K562 (cell line): ENCODE results near the gene SCTR. TPM values are rescaled to one million over a fixed set of nuclear protein-coding genes. Genes with fewer than 3 reads are reported as not detected.

ENCODE experiments used
- ATAC-seq: fragments of 200-7000 bp; cut with Tn5 transposase; 3 replicates; pipeline ENCODE4 v1.9.1; 2020; ENCODE audit warnings: moderate library complexity
- BruUV-seq: library from RNA; stranded (reverse); fragments of 400-500 nt; replicated peaks from 2 replicates; lab custom pipeline; 2021; lab: Mats Ljungman, UMichigan
- CTCF ChIA-PET: fragments of 300-600 bp; formaldehyde crosslinking; extraction: SDS; loops from one replicate; lab custom pipeline; 2021; ENCODE audit warnings: low intra/inter-chr PET ratio; lab: Yijun Ruan, JAX
- POLR2A ChIA-PET: fragments of 300-600, 350-650 bp; sonication (Branson Sonifier 250); formaldehyde crosslinking; extraction: SDS; loops from one replicate; lab custom pipeline; 2021; ENCODE audit warnings: antibody characterized with exemption, inconsistent platforms; lab: Yijun Ruan, JAX
- DNase-seq, 4 experiments: peaks; one replicate each; pipeline versions ENCODE4 v3.0.0 to v3.0.0-alpha.2; 2011 to 2018; ENCODE audit warnings: low spot score in 3 of 4, mixed read lengths in 3 of 4; ENCODE audit errors: extremely low read depth in 1 of 4
- FAIRE-seq: peaks from 2 replicates; lab custom pipeline; 2011; peaks lifted over from hg19 to GRCh38; lab: Jason Lieb, UNC
- H2AFZ ChIP-seq: 2 replicates; pipeline ENCODE4 v1.6.0; 2011; ENCODE audit warnings: low read depth, low read length, control low read depth, inconsistent platforms
- H3K27ac ChIP-seq: fragments of 200-600 bp; 3 replicates; pipeline ENCODE4 v1.8.0; 2011; ENCODE audit warnings: low read depth, mild to moderate bottlenecking, control low read depth, inconsistent platforms, low read length, moderate library complexity, mixed read lengths; ENCODE audit errors: extremely low read depth
- H3K27me3 ChIP-seq, 2 experiments: fragments of 300-600 bp in 1 of 2; 2 replicates in 1 of 2; 3 replicates in 1 of 2; pipeline versions ENCODE4 v1.6.0 to v1.8.0; 2011; ENCODE audit warnings: inconsistent platforms in 2 of 2, low read length in 2 of 2, mild to moderate bottlenecking in 1 of 2, mixed read lengths in 1 of 2, moderate library complexity in 1 of 2; ENCODE audit not compliant: control insufficient read depth in 2 of 2, insufficient read depth in 2 of 2
- H3K36me3 ChIP-seq: fragments of 300-600 bp; 3 replicates; pipeline ENCODE4 v1.8.0; 2011; ENCODE audit warnings: mild to moderate bottlenecking, low read length, inconsistent platforms; ENCODE audit not compliant: control insufficient read depth, insufficient read depth
- H3K4me1 ChIP-seq, 2 experiments: fragments of 200-600 bp in 1 of 2; replicated peaks in 1 of 2; 2 replicates in 1 of 2; 3 replicates in 1 of 2; pipeline versions ENCODE4 v1.5.1 to v1.8.0; 2011; ENCODE audit warnings: inconsistent platforms in 2 of 2, low read length in 2 of 2, mild to moderate bottlenecking in 1 of 2, mixed read lengths in 1 of 2, moderate library complexity in 1 of 2; ENCODE audit not compliant: control insufficient read depth in 2 of 2, insufficient read depth in 2 of 2
- H3K4me2 ChIP-seq: 2 replicates; pipeline ENCODE4 v1.6.1; 2011; ENCODE audit warnings: low read length, control low read depth, inconsistent platforms, mixed read lengths; ENCODE audit not compliant: insufficient read depth
- H3K4me3 ChIP-seq: fragments of 200-600 bp; sonication (generic), shearing (Covaris generic); 2 replicates; pipeline ENCODE4 v1.5.1; 2016; ENCODE audit warnings: control low read depth, inconsistent platforms
- H3K79me2 ChIP-seq: fragments of 200-600 bp; 3 replicates; pipeline ENCODE4 v1.8.0; 2011; ENCODE audit warnings: low read length, inconsistent platforms; ENCODE audit not compliant: control insufficient read depth, insufficient read depth
- H3K9ac ChIP-seq, 2 experiments: 2 replicates each; pipeline versions ENCODE4 v1.6.0 to v1.6.1; 2011; ENCODE audit warnings: low read depth in 2 of 2, low read length in 2 of 2, control low read depth in 1 of 2, inconsistent platforms in 1 of 2, mild to moderate bottlenecking in 1 of 2, mixed read lengths in 1 of 2; ENCODE audit not compliant: insufficient read depth in 1 of 2
- H3K9me1 ChIP-seq: one replicate; pipeline ENCODE4 v1.6.0; 2011; ENCODE audit warnings: inconsistent platforms, mild to moderate bottlenecking, low read length, moderate library complexity; ENCODE audit not compliant: control insufficient read depth, insufficient read depth
- H3K9me3 ChIP-seq: replicated peaks from 2 replicates; pipeline ENCODE4 v1.5.1; 2011; ENCODE audit warnings: low read depth, low read length, inconsistent platforms; ENCODE audit not compliant: control insufficient read depth, insufficient read depth
- H4K20me1 ChIP-seq: replicated peaks from 2 replicates; pipeline ENCODE4 v1.6.1; 2011; ENCODE audit warnings: low read length, inconsistent platforms, mixed read lengths; ENCODE audit not compliant: control insufficient read depth, insufficient read depth
- NFE2 ChIP-seq: IDR thresholded peaks from 2 replicates; pipeline ENCODE4 v1.6.1; 2014; ENCODE audit warnings: antibody characterized with exemption, low read depth
- ZNF3 ChIP-seq: fragments of 250-450 bp; sonication (Bioruptor Pico); IDR thresholded peaks from 2 replicates; pipeline ENCODE4 v1.5.0; 2021; ENCODE audit warnings: mild to moderate bottlenecking, moderate library complexity
- whole genome bisulfite sequencing: fragments of 100-300 bp; shearing (Covaris generic); methylation state at CpG from one replicate; pipeline ENCODE4 v1.1.6; 2016; ENCODE audit warnings: low coverage, mixed read lengths; ENCODE audit not compliant: insufficient coverage; ENCODE audit errors: missing lambda C conversion rate; 5-methylcytosine and 5-hydroxymethylcytosine counted together
- in situ Hi-C: fragments of 300-500 bp; cut with MboI; formaldehyde crosslinking; loops from 4 replicates; pipeline ENCODE4 v1.15.0; 2018; ENCODE audit warnings: inconsistent platforms, mixed read lengths
- intact Hi-C: fragments of 100-400 bp; cut with micrococcal nuclease; formaldehyde crosslinking; loops from 2 replicates; pipeline ENCODE4 v1.14.2; 2022
- polyA plus RNA-seq, 8 experiments: library from polyadenylated mRNA; depleted of rRNA in 4 of 8; stranded (reverse) in 5 of 8; unstranded in 3 of 8; fragments of >200 nt; fragmentation: Nextera tagmentation in 2 of 8; fragmentation: Illumina TruSeq in 1 of 8; extraction: Ambion mirVana in 2 of 8; extraction: Trizol in 1 of 8; gene quantifications; 2 replicates each; pipeline versions ENCODE4 v1.2.1 to v1.2.3, GENCODE V29; 2011 to 2014; ENCODE audit warnings: inconsistent platforms in 1 of 8, missing spikeins in 1 of 8
- total RNA-seq, 7 experiments: library from RNA; depleted of rRNA in 6 of 7; stranded (reverse); fragments of >200 nt in 6 of 7; fragmentation: Illumina TruSeq in 2 of 7; extraction: Trizol in 2 of 7; gene quantifications; 2 replicates each; pipeline versions ENCODE4 v1.2.1 to v1.2.3, GENCODE V29; 2011 to 2021; ENCODE audit warnings: low replicate concordance in 1 of 7

SCTR gene
- total and polyA plus RNA-seq, 9 of the 15 experiments (the other 6 are each of a cell fraction or from before 2014, with no cell fraction given): not detected

GRCh38 chr2:119489232-119489952, 34.9 kb downstream of the SCTR start:
- in situ Hi-C loops: no loop called here
- no peak overlapping the region for H2AFZ ChIP-seq
- peaks cover 17 to 67% of the 10 kb centered on the region in 2 experiments for H3K27me3 ChIP-seq
- no peak overlapping the region for H3K4me2 ChIP-seq
- peaks cover 5% of the 10 kb centered on the region for H3K9me1 ChIP-seq
- H3K27ac ChIP-seq: no peak overlapping the region
- H4K20me1 ChIP-seq: peaks cover 20% of the 10 kb centered on the region; the same call in 1 of the 2 replicates
- no peaks in the 10 kb centered on the region for H3K9me3 ChIP-seq
- no peak overlapping the region for H3K4me3 ChIP-seq
- no peak for ATAC-seq
- DNase-seq: no peak
- no peaks in the 10 kb centered on the region; a peak in 1 of 5 replicates for H3K4me1 ChIP-seq
- no peak for FAIRE-seq
- ChIA-PET POLR2A (interaction anchor here (0.6 to 1.5 kb wide), 2 partner anchors 9 to 99 kb away, joined by 3 to 5 read pairs; no protein-coding TSS in a partner anchor), CTCF (interaction anchor here (0.8 kb wide), 1 partner anchor 81 kb away, joined by 3 read pairs; no protein-coding TSS in a partner anchor)
- intact Hi-C loops: no loop called here
- no peaks in the 10 kb centered on the region for H3K79me2 ChIP-seq
- H3K9ac ChIP-seq: no peak overlapping the region
- H3K36me3 ChIP-seq: no peaks in the 10 kb centered on the region
- no peak for TF ChIP-seq NFE2
- peak; percentile 37; the same call in 1 of the 2 replicates for TF ChIP-seq ZNF3 (CRISPR knock-in tag)
- WGBS: 4% methylated on average over 10 of the region's 10 CpGs
- BruUV-seq: no TSS peak
